GM12865 (cell line): ENCODE measurements around the gene WNT2.
A peak's percentile ranks its signal among the peaks of the same experiment; 100 is the strongest.

Experiments used
- DNase-seq: peaks from one replicate; pipeline ENCODE4 v3.0.0; 2010; ENCODE audit warnings: low read depth
- H3K4me3 ChIP-seq: 2 replicates; pipeline ENCODE4 v1.5.1; 2011; ENCODE audit warnings: mild to moderate bottlenecking, low read depth, low read length, control low read depth
- CTCF ChIP-seq: IDR thresholded peaks from 2 replicates; pipeline ENCODE4 v1.5.1; 2011; ENCODE audit warnings: low read length, control low read depth, low read depth, inconsistent platforms; ENCODE audit not compliant: insufficient read depth; ENCODE audit errors: missing control alignments

Gene WNT2

GRCh38 chr7:117347962-117348672 is 25.3 kb upstream of the WNT2 start:
- peak; percentile 93 for DNase-seq
- TF ChIP-seq CTCF = no peak
- H3K4me3 ChIP-seq = no peak overlapping the region

GRCh38 chr7:117347480-117347879 is 24.6 kb upstream of the WNT2 start:
- DNase-seq = no peak
- TF ChIP-seq CTCF = no peak
- no peak overlapping the region for H3K4me3 ChIP-seq

DNA sequence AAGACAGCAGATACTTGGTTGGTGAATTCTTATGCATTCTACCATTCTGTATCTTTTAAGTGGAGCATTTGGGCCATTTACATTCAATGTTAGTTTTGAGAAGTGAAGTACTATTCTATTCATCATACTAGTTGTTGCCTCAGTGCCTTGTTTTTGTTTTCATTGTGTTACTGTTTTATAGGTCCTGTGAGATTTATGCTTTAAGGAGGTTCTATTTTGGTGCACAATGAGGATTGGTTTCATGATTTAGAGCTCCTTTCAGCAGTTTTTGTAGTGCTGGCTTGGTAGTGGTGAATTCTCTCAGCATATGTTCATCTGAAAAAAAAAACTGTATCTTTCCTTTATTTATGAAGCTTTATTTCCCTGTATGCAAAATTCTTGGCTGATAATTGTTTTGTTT is 23.3 kb upstream of the WNT2 start:
- no peak overlapping the region for H3K4me3 ChIP-seq
- TF ChIP-seq CTCF = no peak
- no peak for DNase-seq

- DNase-seq = no peak
- no peak for TF ChIP-seq CTCF
These were observed 15.2 kb upstream of the WNT2 start for GRCh38 chr7:117338020-117338419.

DNA sequence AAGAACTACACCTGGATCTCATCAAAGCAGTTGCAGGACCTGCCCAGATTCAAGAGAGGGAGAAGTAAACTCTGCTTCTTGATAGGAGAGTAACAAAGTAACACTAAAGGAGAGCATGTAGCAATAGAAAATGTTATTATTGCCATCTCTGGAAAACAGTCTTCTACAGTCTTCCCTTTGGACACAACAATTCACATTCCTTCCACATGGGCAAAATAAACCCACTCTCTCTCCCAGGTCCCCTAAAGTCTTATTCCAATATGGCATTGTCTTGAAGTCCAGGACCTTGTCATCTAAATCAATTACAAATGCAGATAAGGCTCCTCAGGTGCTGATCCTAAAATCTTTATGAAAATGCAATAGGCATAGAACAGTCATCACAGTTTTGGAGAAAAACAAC is 10.3 kb upstream of the WNT2 start:
- no peak for TF ChIP-seq CTCF
- DNase-seq = no peak
- no peak overlapping the region for H3K4me3 ChIP-seq

More at GRCh38 chr7:117338020-117338419, 15.2 kb upstream of the WNT2 start:
- H3K4me3 ChIP-seq = no peak overlapping the region

DNA sequence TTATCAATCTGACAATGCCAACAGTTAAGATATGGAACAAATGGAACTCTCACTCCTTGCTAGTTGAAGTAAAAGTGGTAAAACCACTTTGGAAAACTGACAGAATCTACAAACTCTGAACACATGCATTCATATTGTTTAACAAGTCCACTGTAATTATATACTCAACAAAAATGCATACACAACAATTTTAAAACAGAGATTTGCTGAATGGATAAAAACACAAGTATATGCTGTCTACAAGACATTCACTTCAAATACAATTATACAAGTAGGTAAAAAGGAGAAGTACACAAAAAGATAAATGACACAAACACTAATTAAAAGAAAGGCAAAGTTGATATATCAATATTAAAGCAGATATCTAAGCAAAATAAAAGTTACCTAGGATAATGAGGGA is 9.2 kb upstream of the WNT2 start:
- no peak overlapping the region for H3K4me3 ChIP-seq
- TF ChIP-seq CTCF = no peak
- DNase-seq = no peak

DNA sequence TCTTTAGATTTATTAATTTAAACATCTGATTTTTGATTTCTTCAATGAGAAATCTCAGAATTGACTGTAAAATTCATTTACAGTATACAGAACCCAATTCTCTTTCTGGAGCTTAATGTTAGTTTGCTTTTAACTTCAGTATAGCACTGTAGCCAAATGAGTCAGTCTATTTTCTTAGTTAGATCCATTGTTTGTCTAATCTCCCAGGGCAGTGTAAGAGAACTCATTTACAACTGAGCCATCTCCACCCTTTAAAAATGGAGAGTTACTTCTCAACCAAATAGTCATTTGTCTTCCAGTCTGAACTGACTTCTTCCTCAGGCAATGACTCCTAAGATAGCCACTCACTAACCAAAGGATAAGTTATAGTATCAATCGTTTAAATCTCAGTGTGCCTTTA is 3.0 kb upstream of the WNT2 start:
- H3K4me3 ChIP-seq = no peak overlapping the region
- no peak for TF ChIP-seq CTCF
- no peak for DNase-seq
